HepG2 (cell line): Measurements from ENCODE around the gene BCAR3. TPM values are rescaled to one million over a fixed set of nuclear protein-coding genes. Genes with fewer than 3 reads are reported as not detected.
"Not testable (repeated sequence)": the region's sequence is repeated elsewhere in the genome, so short reads cannot be mapped to it uniquely, and the experiment has no call there.

Experiments used
- ATAC-seq: fragments of 200-7000 bp; cut with Tn5 transposase; 3 replicates; pipeline ENCODE4 v1.9.1; 2020; ENCODE audit warnings: mild to moderate bottlenecking, moderate library complexity
- BruUV-seq: library from RNA; stranded (reverse); fragments of 400-500 nt; replicated peaks from 2 replicates; lab custom pipeline; 2021; lab: Mats Ljungman, UMichigan
- CTCF ChIA-PET: fragments of 300-600 bp; formaldehyde crosslinking; extraction: SDS; loops from one replicate; lab custom pipeline; 2021; ENCODE audit warnings: low total read pairs, inconsistent platforms, low intra/inter-chr PET ratio; lab: Yijun Ruan, JAX
- POLR2A ChIA-PET: fragments of 350-600 bp; sonication (Branson Sonifier 250); formaldehyde crosslinking; loops from one replicate; lab custom pipeline; 2020; ENCODE audit warnings: antibody characterized with exemption, inconsistent platforms; lab: Yijun Ruan, JAX
- DNase-seq: peaks from one replicate; pipeline ENCODE4 v3.0.0-alpha.2; 2015; ENCODE audit warnings: low spot score
- FAIRE-seq: peaks from 3 replicates; lab custom pipeline; 2011; peaks lifted over from hg19 to GRCh38; lab: Jason Lieb, UNC
- H2AFZ ChIP-seq: one replicate; pipeline ENCODE4 v1.6.1; 2011; ENCODE audit warnings: low read length, inconsistent platforms
- H3K27ac ChIP-seq: fragments of 300-600 bp; 3 replicates; pipeline ENCODE4 v1.8.0; 2011; ENCODE audit warnings: mixed run types, mild to moderate bottlenecking, mixed read lengths, low read length, inconsistent platforms; ENCODE audit not compliant: insufficient read depth; ENCODE audit errors: extremely low read length
- H3K27me3 ChIP-seq, 2 experiments: fragments of 200-600 bp in 1 of 2; 2 replicates in 1 of 2; 3 replicates in 1 of 2; pipeline versions ENCODE4 v1.6.0 to v1.8.0; 2011; ENCODE audit warnings: low read length in 2 of 2, mild to moderate bottlenecking in 2 of 2, moderate library complexity in 2 of 2, inconsistent platforms in 1 of 2; ENCODE audit not compliant: insufficient read depth in 2 of 2, control insufficient read depth in 1 of 2
- H3K36me3 ChIP-seq, 2 experiments: fragments of 200-600 bp in 1 of 2; replicated peaks in 1 of 2; 2 replicates in 1 of 2; 3 replicates in 1 of 2; pipeline versions ENCODE4 v1.5.1 to v1.8.0; 2011; ENCODE audit warnings: low read length in 2 of 2, inconsistent platforms in 1 of 2; ENCODE audit not compliant: insufficient read depth in 2 of 2, control insufficient read depth in 1 of 2
- H3K4me1 ChIP-seq: 2 replicates; pipeline ENCODE4 v1.5.1; 2012; ENCODE audit warnings: low read length, inconsistent platforms; ENCODE audit not compliant: insufficient read depth
- H3K4me2 ChIP-seq: 2 replicates; pipeline ENCODE4 v1.6.0; 2011; ENCODE audit warnings: low read depth, low read length, inconsistent platforms
- H3K4me3 ChIP-seq, 3 experiments: fragments of 200-600 bp in 1 of 3; sonication (generic), shearing (Covaris generic) in 1 of 3; replicated peaks in 1 of 3; 2 replicates each; pipeline ENCODE4 v1.5.1; 2011 to 2016; ENCODE audit warnings: low read length in 3 of 3, inconsistent platforms in 2 of 3, low read depth in 2 of 3, mild to moderate bottlenecking in 2 of 3, control low read depth in 1 of 3, mixed read lengths in 1 of 3; ENCODE audit not compliant: insufficient read depth in 1 of 3
- H3K79me2 ChIP-seq: one replicate; pipeline ENCODE4 v1.6.1; 2011; ENCODE audit warnings: low read length, inconsistent platforms; ENCODE audit not compliant: insufficient read depth
- H3K9ac ChIP-seq: 2 replicates; pipeline ENCODE4 v1.6.0; 2011; ENCODE audit warnings: mild to moderate bottlenecking, low read depth, low read length, inconsistent platforms; ENCODE audit not compliant: insufficient read depth
- H3K9me3 ChIP-seq: 2 replicates; pipeline ENCODE4 v1.5.1; 2012; ENCODE audit warnings: mild to moderate bottlenecking, low read length
- H4K20me1 ChIP-seq: 2 replicates; pipeline ENCODE4 v1.6.0; 2011; ENCODE audit warnings: inconsistent platforms, mild to moderate bottlenecking, low read length, moderate library complexity; ENCODE audit not compliant: insufficient read depth
- ADNP ChIP-seq: sonication (generic); formaldehyde crosslinking; IDR thresholded peaks from 2 replicates; pipeline ENCODE4 v1.4.0; 2020; ENCODE audit warnings: missing genetic modification reagents
- CREM ChIP-seq, 2 experiments: sonication (generic) in 1 of 2; formaldehyde crosslinking in 1 of 2; IDR thresholded peaks; 2 replicates each; pipeline versions ENCODE4 v1.4.0 to v1.6.1; 2016 to 2020; ENCODE audit warnings: antibody characterized with exemption in 1 of 2, mild to moderate bottlenecking in 1 of 2, missing genetic modification reagents in 1 of 2
- EP300 ChIP-seq, 3 experiments: sonication (generic) in 1 of 3; formaldehyde crosslinking in 1 of 3; IDR thresholded peaks; 2 replicates each; pipeline versions ENCODE4 v1.5.1 to v1.6.1; 2011 to 2020; ENCODE audit warnings: low read depth in 2 of 3, low read length in 2 of 3, borderline replicate concordance in 1 of 3, improper control_type of control experiment in 1 of 3, mild to moderate bottlenecking in 1 of 3, missing genetic modification reagents in 1 of 3, moderate library complexity in 1 of 3
- ZNF12 ChIP-seq: sonication (generic); formaldehyde crosslinking; IDR thresholded peaks from 2 replicates; pipeline ENCODE4 v1.5.0; 2020; ENCODE audit warnings: missing genetic modification reagents
- ZNF362 ChIP-seq: sonication (generic); formaldehyde crosslinking; IDR thresholded peaks from 2 replicates; pipeline ENCODE4 v1.4.0; 2020; ENCODE audit warnings: missing genetic modification reagents, mild to moderate bottlenecking, borderline replicate concordance
- WGBS: methylation state at CpG from one replicate; pipeline ENCODE4 v1.1.6; 2017; ENCODE audit warnings: low lambda C conversion rate; 5-methylcytosine and 5-hydroxymethylcytosine counted together
- in situ Hi-C: cut with HindIII; loops from 2 replicates; pipeline ENCODE4 v1.10.0; 2017; ENCODE audit warnings: low pct_unique_long_range_greater_than_20kb; ENCODE audit not compliant: extremely low pct_ligation_motif_present
- intact Hi-C: fragments of 100-400 bp; cut with micrococcal nuclease; formaldehyde crosslinking; loops from one replicate; pipeline ENCODE4 v1.10.0; 2022; ENCODE audit not compliant: unreplicated experiment
- polyA plus RNA-seq, 8 experiments: library from polyadenylated mRNA; depleted of rRNA in 3 of 8; stranded (reverse) in 7 of 8; unstranded in 1 of 8; fragments of >200 nt; fragmentation: Illumina TruSeq in 4 of 8; extraction: Trizol in 4 of 8; gene quantifications; 2 replicates each; pipeline versions ENCODE4 v1.2.1 to v1.2.3, GENCODE V29; 2011 to 2016; ENCODE audit warnings: low read depth in 4 of 8, missing spikeins in 1 of 8, mixed read lengths in 1 of 8; ENCODE audit not compliant: insufficient read depth in 1 of 8
- total RNA-seq, 5 experiments: library from RNA; depleted of rRNA; stranded (reverse); fragments of >200 nt; fragmentation: Illumina TruSeq; extraction: Trizol; gene quantifications; 2 replicates each; pipeline ENCODE4 v1.2.3, GENCODE V29; 2016; ENCODE audit warnings: low read depth in 1 of 5
- TF ChIP-seq, protein P1 (sequence below): sonication (generic); formaldehyde crosslinking; IDR thresholded peaks from 2 replicates; pipeline ENCODE4 v1.5.0; 2020; ENCODE audit warnings: mild to moderate bottlenecking, missing genetic modification reagents, borderline replicate concordance
- TF ChIP-seq, protein P2 (sequence below): sonication (generic); formaldehyde crosslinking; IDR thresholded peaks from 2 replicates; pipeline ENCODE4 v1.4.0; 2020; ENCODE audit warnings: missing genetic modification reagents, borderline replicate concordance
- TF ChIP-seq, protein P3 (sequence below): sonication (generic); formaldehyde crosslinking; IDR thresholded peaks from 2 replicates; pipeline ENCODE4 v1.5.1; 2020; ENCODE audit warnings: mild to moderate bottlenecking, moderate library complexity, missing genetic modification reagents

Gene BCAR3
- total and polyA plus RNA-seq, 2 of the 13 experiments (the other 11 are each of a cell fraction or from before 2014, with no cell fraction given) = 3.6 to 4.8 TPM

- Histone ChIP-seq H3K27ac (peak overlapping the region; percentile 94), H3K9ac (peak overlapping the region; percentile 96), H3K79me2 (peaks cover 42% of the 10 kb centered on the region), H3K4me1 (peaks cover 57% of the 10 kb centered on the region), H3K4me3 (peak overlapping the region in 2 of 3 experiments; percentile 86 to 88; a peak in 3 of 6 replicates), H3K4me2 (peak overlapping the region; percentile 96), H3K36me3 (peaks cover 6 to 49% of the 10 kb centered on the region in 2 experiments)
- CTCF ChIA-PET; H2AFZ ChIP-seq; in situ Hi-C loops; BruUV-seq; H3K27me3 ChIP-seq; H4K20me1 ChIP-seq; H3K9me3 ChIP-seq; TF ChIP-seq EP300 (CRISPR knock-in tag; IDR thresholded peaks at IDR 0.05; ENCODE audit: borderline replicate concordance); CREM (CRISPR knock-in tag; IDR thresholded peaks at IDR 0.05): not testable (repeated sequence)
- 19% methylated on average over 3 of the region's 3 CpGs for WGBS
- ATAC-seq (peak; percentile 52), DNase-seq (peak; percentile 76), FAIRE-seq (peak; percentile 21)
- intact Hi-C loops = loop anchor here (5.0 kb wide), 1 partner anchor 144 kb away; the partner anchor contains the start of gene FNBP1L
- POLR2A ChIA-PET = interaction anchor here (0.8 to 4.9 kb wide), 16 partner anchors 10 to 288 kb away, joined by 3 to 214 read pairs (median 6); partner anchors contain the start of genes DNTTIP2, DR1 and FNBP1L
- TF ChIP-seq ZNF362 (CRISPR knock-in tag) (peak; percentile 96), ZNF12 (CRISPR knock-in tag) (peak; percentile 54), EP300 (IDR thresholded peaks at IDR 0.05; ENCODE audit: low read depth in 2 of 2, low read length in 2 of 2) (0 out of 4 replicates have a peak, but pooled peaks of 1 of the 2 experiments have one; percentile 9), CREM (IDR thresholded peaks at IDR 0.05) (peak; percentile 8; the same call in 1 of the 2 replicates), ADNP (0 out of 2 replicates have a peak, but pooled peaks have one; percentile 51)
- TF ChIP-seq, protein P1, sequence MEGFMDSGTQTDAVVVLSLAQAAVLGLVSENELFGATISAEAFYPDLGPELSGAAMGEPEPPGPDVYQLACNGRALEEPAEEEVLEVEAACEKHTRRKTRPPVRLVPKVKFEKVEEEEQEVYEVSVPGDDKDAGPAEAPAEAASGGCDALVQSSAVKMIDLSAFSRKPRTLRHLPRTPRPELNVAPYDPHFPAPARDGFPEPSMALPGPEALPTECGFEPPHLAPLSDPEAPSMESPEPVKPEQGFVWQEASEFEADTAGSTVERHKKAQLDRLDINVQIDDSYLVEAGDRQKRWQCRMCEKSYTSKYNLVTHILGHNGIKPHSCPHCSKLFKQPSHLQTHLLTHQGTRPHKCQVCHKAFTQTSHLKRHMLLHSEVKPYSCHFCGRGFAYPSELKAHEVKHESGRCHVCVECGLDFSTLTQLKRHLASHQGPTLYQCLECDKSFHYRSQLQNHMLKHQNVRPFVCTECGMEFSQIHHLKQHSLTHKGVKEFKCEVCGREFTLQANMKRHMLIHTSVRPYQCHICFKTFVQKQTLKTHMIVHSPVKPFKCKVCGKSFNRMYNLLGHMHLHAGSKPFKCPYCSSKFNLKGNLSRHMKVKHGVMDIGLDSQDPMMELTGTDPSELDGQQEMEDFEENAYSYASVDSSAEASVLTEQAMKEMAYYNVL (CRISPR knock-in tag) = 0 out of 2 replicates have a peak, but pooled peaks have one; percentile 39
- TF ChIP-seq, protein P2, sequence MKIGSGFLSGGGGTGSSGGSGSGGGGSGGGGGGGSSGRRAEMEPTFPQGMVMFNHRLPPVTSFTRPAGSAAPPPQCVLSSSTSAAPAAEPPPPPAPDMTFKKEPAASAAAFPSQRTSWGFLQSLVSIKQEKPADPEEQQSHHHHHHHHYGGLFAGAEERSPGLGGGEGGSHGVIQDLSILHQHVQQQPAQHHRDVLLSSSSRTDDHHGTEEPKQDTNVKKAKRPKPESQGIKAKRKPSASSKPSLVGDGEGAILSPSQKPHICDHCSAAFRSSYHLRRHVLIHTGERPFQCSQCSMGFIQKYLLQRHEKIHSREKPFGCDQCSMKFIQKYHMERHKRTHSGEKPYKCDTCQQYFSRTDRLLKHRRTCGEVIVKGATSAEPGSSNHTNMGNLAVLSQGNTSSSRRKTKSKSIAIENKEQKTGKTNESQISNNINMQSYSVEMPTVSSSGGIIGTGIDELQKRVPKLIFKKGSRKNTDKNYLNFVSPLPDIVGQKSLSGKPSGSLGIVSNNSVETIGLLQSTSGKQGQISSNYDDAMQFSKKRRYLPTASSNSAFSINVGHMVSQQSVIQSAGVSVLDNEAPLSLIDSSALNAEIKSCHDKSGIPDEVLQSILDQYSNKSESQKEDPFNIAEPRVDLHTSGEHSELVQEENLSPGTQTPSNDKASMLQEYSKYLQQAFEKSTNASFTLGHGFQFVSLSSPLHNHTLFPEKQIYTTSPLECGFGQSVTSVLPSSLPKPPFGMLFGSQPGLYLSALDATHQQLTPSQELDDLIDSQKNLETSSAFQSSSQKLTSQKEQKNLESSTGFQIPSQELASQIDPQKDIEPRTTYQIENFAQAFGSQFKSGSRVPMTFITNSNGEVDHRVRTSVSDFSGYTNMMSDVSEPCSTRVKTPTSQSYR (CRISPR knock-in tag) = peak; percentile 95
- TF ChIP-seq, protein P3, sequence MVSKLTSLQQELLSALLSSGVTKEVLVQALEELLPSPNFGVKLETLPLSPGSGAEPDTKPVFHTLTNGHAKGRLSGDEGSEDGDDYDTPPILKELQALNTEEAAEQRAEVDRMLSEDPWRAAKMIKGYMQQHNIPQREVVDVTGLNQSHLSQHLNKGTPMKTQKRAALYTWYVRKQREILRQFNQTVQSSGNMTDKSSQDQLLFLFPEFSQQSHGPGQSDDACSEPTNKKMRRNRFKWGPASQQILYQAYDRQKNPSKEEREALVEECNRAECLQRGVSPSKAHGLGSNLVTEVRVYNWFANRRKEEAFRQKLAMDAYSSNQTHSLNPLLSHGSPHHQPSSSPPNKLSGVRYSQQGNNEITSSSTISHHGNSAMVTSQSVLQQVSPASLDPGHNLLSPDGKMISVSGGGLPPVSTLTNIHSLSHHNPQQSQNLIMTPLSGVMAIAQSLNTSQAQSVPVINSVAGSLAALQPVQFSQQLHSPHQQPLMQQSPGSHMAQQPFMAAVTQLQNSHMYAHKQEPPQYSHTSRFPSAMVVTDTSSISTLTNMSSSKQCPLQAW (CRISPR knock-in tag) = peak; percentile 76
These were observed 90.4 kb downstream of the BCAR3 start for GRCh38 chr1:93591291-93591675.
